HepG2 (cell line): ENCODE data around the gene HIRA. TPM values are rescaled to one million over a fixed set of nuclear protein-coding genes. Genes with fewer than 3 reads are reported as not detected.

Experiments
- ATAC-seq: fragments of 200-7000 bp; cut with Tn5 transposase; 3 replicates; pipeline ENCODE4 v1.9.1; 2020; ENCODE audit warnings: mild to moderate bottlenecking, moderate library complexity
- BruUV-seq: library from RNA; stranded (reverse); fragments of 400-500 nt; replicated peaks from 2 replicates; lab custom pipeline; 2021; lab: Mats Ljungman, UMichigan
- CTCF ChIA-PET: fragments of 300-600 bp; formaldehyde crosslinking; extraction: SDS; loops from one replicate; lab custom pipeline; 2021; ENCODE audit warnings: low total read pairs, inconsistent platforms, low intra/inter-chr PET ratio; lab: Yijun Ruan, JAX
- POLR2A ChIA-PET: fragments of 350-600 bp; sonication (Branson Sonifier 250); formaldehyde crosslinking; loops from one replicate; lab custom pipeline; 2020; ENCODE audit warnings: antibody characterized with exemption, inconsistent platforms; lab: Yijun Ruan, JAX
- DNase-seq: peaks from one replicate; pipeline ENCODE4 v3.0.0-alpha.2; 2015; ENCODE audit warnings: low spot score
- FAIRE-seq: peaks from 3 replicates; lab custom pipeline; 2011; peaks lifted over from hg19 to GRCh38; lab: Jason Lieb, UNC
- H2AFZ ChIP-seq: one replicate; pipeline ENCODE4 v1.6.1; 2011; ENCODE audit warnings: low read length, inconsistent platforms
- H3K27ac ChIP-seq: fragments of 300-600 bp; 3 replicates; pipeline ENCODE4 v1.8.0; 2011; ENCODE audit warnings: mixed run types, mild to moderate bottlenecking, mixed read lengths, low read length, inconsistent platforms; ENCODE audit not compliant: insufficient read depth; ENCODE audit errors: extremely low read length
- H3K27me3 ChIP-seq, 2 experiments: fragments of 200-600 bp in 1 of 2; 2 replicates in 1 of 2; 3 replicates in 1 of 2; pipeline versions ENCODE4 v1.6.0 to v1.8.0; 2011; ENCODE audit warnings: low read length in 2 of 2, mild to moderate bottlenecking in 2 of 2, moderate library complexity in 2 of 2, inconsistent platforms in 1 of 2; ENCODE audit not compliant: insufficient read depth in 2 of 2, control insufficient read depth in 1 of 2
- H3K36me3 ChIP-seq, 2 experiments: fragments of 200-600 bp in 1 of 2; replicated peaks in 1 of 2; 2 replicates in 1 of 2; 3 replicates in 1 of 2; pipeline versions ENCODE4 v1.5.1 to v1.8.0; 2011; ENCODE audit warnings: low read length in 2 of 2, inconsistent platforms in 1 of 2; ENCODE audit not compliant: insufficient read depth in 2 of 2, control insufficient read depth in 1 of 2
- H3K4me1 ChIP-seq: 2 replicates; pipeline ENCODE4 v1.5.1; 2012; ENCODE audit warnings: low read length, inconsistent platforms; ENCODE audit not compliant: insufficient read depth
- H3K4me2 ChIP-seq: 2 replicates; pipeline ENCODE4 v1.6.0; 2011; ENCODE audit warnings: low read depth, low read length, inconsistent platforms
- H3K4me3 ChIP-seq, 3 experiments: fragments of 200-600 bp in 1 of 3; sonication (generic), shearing (Covaris generic) in 1 of 3; replicated peaks in 1 of 3; 2 replicates each; pipeline ENCODE4 v1.5.1; 2011 to 2016; ENCODE audit warnings: low read length in 3 of 3, inconsistent platforms in 2 of 3, low read depth in 2 of 3, mild to moderate bottlenecking in 2 of 3, control low read depth in 1 of 3, mixed read lengths in 1 of 3; ENCODE audit not compliant: insufficient read depth in 1 of 3
- H3K79me2 ChIP-seq: one replicate; pipeline ENCODE4 v1.6.1; 2011; ENCODE audit warnings: low read length, inconsistent platforms; ENCODE audit not compliant: insufficient read depth
- H3K9ac ChIP-seq: 2 replicates; pipeline ENCODE4 v1.6.0; 2011; ENCODE audit warnings: mild to moderate bottlenecking, low read depth, low read length, inconsistent platforms; ENCODE audit not compliant: insufficient read depth
- H3K9me3 ChIP-seq: 2 replicates; pipeline ENCODE4 v1.5.1; 2012; ENCODE audit warnings: mild to moderate bottlenecking, low read length
- H4K20me1 ChIP-seq: 2 replicates; pipeline ENCODE4 v1.6.0; 2011; ENCODE audit warnings: inconsistent platforms, mild to moderate bottlenecking, low read length, moderate library complexity; ENCODE audit not compliant: insufficient read depth
- BRD4 ChIP-seq: sonication (generic); formaldehyde crosslinking; IDR thresholded peaks from 2 replicates; pipeline ENCODE4 v1.4.0; 2020; ENCODE audit warnings: missing genetic modification reagents
- CREB1 ChIP-seq, 2 experiments: fragments of 450-650 bp in 1 of 2; IDR thresholded peaks; 2 replicates each; pipeline ENCODE4 v1.6.1; 2016 to 2017; ENCODE audit warnings: control low read depth in 1 of 2, mild to moderate bottlenecking in 1 of 2, missing compliant biosample characterization in 1 of 2, missing genetic modification characterization in 1 of 2
- GTF2F1 ChIP-seq: fragments of 150-350 bp; IDR thresholded peaks from 2 replicates; pipeline ENCODE4 v1.6.1; 2014; ENCODE audit warnings: low read length
- HES4 ChIP-seq: sonication (generic); formaldehyde crosslinking; IDR thresholded peaks from 2 replicates; pipeline ENCODE4 v1.9.0; 2021; ENCODE audit warnings: mild to moderate bottlenecking, missing genetic modification reagents, borderline replicate concordance
- NR2F2 ChIP-seq: IDR thresholded peaks from 2 replicates; pipeline ENCODE4 v1.6.1; 2012; ENCODE audit warnings: low read depth, inconsistent platforms, borderline replicate concordance
- PAF1 ChIP-seq: IDR thresholded peaks from 2 replicates; pipeline ENCODE4 v1.6.1; 2016; ENCODE audit warnings: missing genetic modification reagents, missing compliant biosample characterization
- PRDM4 ChIP-seq: sonication (generic); formaldehyde crosslinking; IDR thresholded peaks from 2 replicates; pipeline ENCODE4 v1.9.0; 2021; ENCODE audit warnings: missing genetic modification reagents, borderline replicate concordance
- SP4 ChIP-seq: sonication (generic); formaldehyde crosslinking; IDR thresholded peaks from 2 replicates; pipeline ENCODE4 v1.8.1; 2023; ENCODE audit warnings: mild to moderate bottlenecking, missing genetic modification reagents
- ZBTB7B ChIP-seq: sonication (generic); formaldehyde crosslinking; IDR thresholded peaks from 2 replicates; pipeline ENCODE4 v1.4.0; 2020; ENCODE audit warnings: missing genetic modification reagents
- ZNF543 ChIP-seq: sonication (generic); formaldehyde crosslinking; IDR thresholded peaks from 2 replicates; pipeline ENCODE4 v1.4.0; 2020; ENCODE audit warnings: mild to moderate bottlenecking, missing genetic modification reagents
- ZNF556 ChIP-seq: sonication (generic); formaldehyde crosslinking; IDR thresholded peaks from 2 replicates; pipeline ENCODE4 v1.4.0; 2020; ENCODE audit warnings: mild to moderate bottlenecking, missing genetic modification reagents, borderline replicate concordance
- ZNF564 ChIP-seq: sonication (generic); formaldehyde crosslinking; IDR thresholded peaks from 2 replicates; pipeline ENCODE4 v1.8.1; 2023; ENCODE audit warnings: mild to moderate bottlenecking, missing genetic modification reagents
- ZNF75D ChIP-seq: sonication (generic); formaldehyde crosslinking; IDR thresholded peaks from 2 replicates; pipeline ENCODE4 v1.8.1; 2023; ENCODE audit warnings: missing genetic modification reagents, mild to moderate bottlenecking, borderline replicate concordance
- ZNF777 ChIP-seq: sonication (generic); formaldehyde crosslinking; IDR thresholded peaks from 2 replicates; pipeline ENCODE4 v1.4.0; 2020; ENCODE audit warnings: missing genetic modification reagents
- WGBS: methylation state at CpG from one replicate; pipeline ENCODE4 v1.1.6; 2017; ENCODE audit warnings: low lambda C conversion rate; 5-methylcytosine and 5-hydroxymethylcytosine counted together
- in situ Hi-C: cut with HindIII; loops from 2 replicates; pipeline ENCODE4 v1.10.0; 2017; ENCODE audit warnings: low pct_unique_long_range_greater_than_20kb; ENCODE audit not compliant: extremely low pct_ligation_motif_present
- intact Hi-C: fragments of 100-400 bp; cut with micrococcal nuclease; formaldehyde crosslinking; loops from one replicate; pipeline ENCODE4 v1.10.0; 2022; ENCODE audit not compliant: unreplicated experiment
- polyA plus RNA-seq, 8 experiments: library from polyadenylated mRNA; depleted of rRNA in 3 of 8; stranded (reverse) in 7 of 8; unstranded in 1 of 8; fragments of >200 nt; fragmentation: Illumina TruSeq in 4 of 8; extraction: Trizol in 4 of 8; gene quantifications; 2 replicates each; pipeline versions ENCODE4 v1.2.1 to v1.2.3, GENCODE V29; 2011 to 2016; ENCODE audit warnings: low read depth in 4 of 8, missing spikeins in 1 of 8, mixed read lengths in 1 of 8; ENCODE audit not compliant: insufficient read depth in 1 of 8
- total RNA-seq, 5 experiments: library from RNA; depleted of rRNA; stranded (reverse); fragments of >200 nt; fragmentation: Illumina TruSeq; extraction: Trizol; gene quantifications; 2 replicates each; pipeline ENCODE4 v1.2.3, GENCODE V29; 2016; ENCODE audit warnings: low read depth in 1 of 5

The HIRA gene
- total and polyA plus RNA-seq, 2 of the 13 experiments (the other 11 are each of a cell fraction or from before 2014, with no cell fraction given): 21.5 to 29.2 TPM

- Histone ChIP-seq H3K9ac (no peak overlapping the region), H3K4me3 (no peak overlapping the region), H3K36me3 (peaks cover 38 to 88% of the 10 kb centered on the region in 2 experiments), H4K20me1 (no peaks in the 10 kb centered on the region), H3K79me2 (no peaks in the 10 kb centered on the region), H3K27me3 (no peaks in the 10 kb centered on the region), H3K4me2 (no peak overlapping the region), H3K27ac (no peak overlapping the region), H3K4me1 (no peaks in the 10 kb centered on the region), H2AFZ (no peak overlapping the region), H3K9me3 (no peaks in the 10 kb centered on the region)
- ATAC-seq (no peak), FAIRE-seq (no peak), DNase-seq (no peak)
- intact Hi-C loops (no loop called here), in situ Hi-C loops (no loop called here)
- ChIA-PET POLR2A (no interaction called here), CTCF (no interaction called here)
- 98% methylated on average over 2 of the region's 4 CpGs for WGBS
- TF ChIP-seq ZNF777 (CRISPR knock-in tag): no peak
- no peak for TF ChIP-seq CREB1 (IDR thresholded peaks at IDR 0.05)
- no peak for TF ChIP-seq CREB1 (CRISPR knock-in tag; IDR thresholded peaks at IDR 0.05)
- TF ChIP-seq HES4 (CRISPR knock-in tag): no peak
- no peak for TF ChIP-seq NR2F2
- no peak for TF ChIP-seq ZBTB7B (CRISPR knock-in tag)
- no peak for TF ChIP-seq ZNF75D (CRISPR knock-in tag)
- TF ChIP-seq PRDM4 (CRISPR knock-in tag): no peak
- TF ChIP-seq ZNF556 (CRISPR knock-in tag): no peak
- no peak for TF ChIP-seq ZNF564 (CRISPR knock-in tag)
- TF ChIP-seq SP4 (CRISPR knock-in tag): no peak
- TF ChIP-seq GTF2F1: no peak
- no peak for TF ChIP-seq ZNF543 (CRISPR knock-in tag)
- TF ChIP-seq BRD4 (CRISPR knock-in tag): no peak
- TF ChIP-seq PAF1 (CRISPR knock-in tag): no peak
- BruUV-seq: no TSS peak
Measured at GRCh38 chr22:19352766-19353165, 78.8 kb downstream of the HIRA start.
